Stimulated activated effector memory CD8-positive, alpha-beta T cell treated with anti-CD3 and anti-CD28 coated beads, Interleukin-12 subunit alpha, Interleukin-12 subunit beta, amount 100 ng/mL, for 72 hours (primary cell): ENCODE data around the gene HIGD1A.
A peak's percentile ranks its signal among the peaks of the same experiment; 100 is the strongest.

Experiments used
- ATAC-seq: fragments of 150-1000 bp; cut with Tn5 transposase; 2 replicates; pipeline ENCODE4 v1.10.0; 2021
- DNase-seq, 2 donors: peaks; one replicate each; pipeline ENCODE4 v3.0.0; 2021 to 2022; ENCODE audit warnings: low spot score in 2 of 2
- H3K27ac Mint-ChIP-seq: one replicate; pipeline ENCODE4 v1.8.0; 2022; ENCODE audit warnings: mild to moderate bottlenecking, mixed read lengths
- H3K36me3 Mint-ChIP-seq: one replicate; pipeline ENCODE4 v1.8.0; 2022; ENCODE audit warnings: mild to moderate bottlenecking, mixed read lengths
- H3K4me1 Mint-ChIP-seq: one replicate; pipeline ENCODE4 v1.8.0; 2022; ENCODE audit warnings: mixed read lengths
- H3K4me3 Mint-ChIP-seq: one replicate; pipeline ENCODE4 v1.8.0; 2022; ENCODE audit warnings: mild to moderate bottlenecking, mixed read lengths
- H3K9me3 Mint-ChIP-seq: one replicate; pipeline ENCODE4 v1.8.0; 2022; ENCODE audit warnings: mixed read lengths

The HIGD1A gene

GRCh38 chr3:42743204-42743995, 60.9 kb downstream of the HIGD1A start:
- no peak overlapping the region for H3K27ac Mint-ChIP-seq
- H3K9me3 Mint-ChIP-seq = no peaks in the 10 kb centered on the region
- peaks cover 9% of the 10 kb centered on the region for H3K4me1 Mint-ChIP-seq
- no peak overlapping the region for H3K4me3 Mint-ChIP-seq
- H3K36me3 Mint-ChIP-seq = no peaks in the 10 kb centered on the region
- ATAC-seq = no peak
- DNase-seq = peak in 1 of 2 donors; percentile 42

- Mint-ChIP-seq H3K4me3 (no peak overlapping the region), H3K9me3 (no peaks in the 10 kb centered on the region), H3K4me1 (peaks cover 2% of the 10 kb centered on the region), H3K27ac (no peak overlapping the region), H3K36me3 (no peaks in the 10 kb centered on the region)
- peak in 1 of 2 donors; percentile 36 for DNase-seq
- no peak for ATAC-seq
These were observed 61.6 kb downstream of the HIGD1A start for GRCh38 chr3:42742688-42743087.

- Mint-ChIP-seq H3K4me1 (no peaks in the 10 kb centered on the region), H3K4me3 (no peak overlapping the region), H3K36me3 (no peaks in the 10 kb centered on the region), H3K27ac (no peak overlapping the region), H3K9me3 (no peaks in the 10 kb centered on the region)
- no peak for DNase-seq
- no peak for ATAC-seq
These were observed 62.0 kb downstream of the HIGD1A start for GRCh38 chr3:42742259-42742658.

- Mint-ChIP-seq H3K4me3 (no peak overlapping the region), H3K4me1 (no peaks in the 10 kb centered on the region), H3K9me3 (no peaks in the 10 kb centered on the region), H3K27ac (no peak overlapping the region), H3K36me3 (no peaks in the 10 kb centered on the region)
- ATAC-seq (no peak), DNase-seq (peak in 1 of 2 donors; percentile 41)
These were observed 62.5 kb downstream of the HIGD1A start for GRCh38 chr3:42741796-42742195.

GRCh38 chr3:42739401-42740158, 64.7 kb downstream of the HIGD1A start:
- no peaks in the 10 kb centered on the region for H3K4me1 Mint-ChIP-seq
- ATAC-seq (no peak), DNase-seq (peak in 1 of 2 donors; percentile 35)
- H3K9me3 Mint-ChIP-seq = no peaks in the 10 kb centered on the region
- no peak overlapping the region for H3K4me3 Mint-ChIP-seq
- H3K27ac Mint-ChIP-seq = no peak overlapping the region
- no peaks in the 10 kb centered on the region for H3K36me3 Mint-ChIP-seq

GRCh38 chr3:42736531-42736930, 67.8 kb downstream of the HIGD1A start:
- no peak overlapping the region for H3K27ac Mint-ChIP-seq
- ATAC-seq = no peak
- no peak overlapping the region for H3K4me3 Mint-ChIP-seq
- no peaks in the 10 kb centered on the region for H3K36me3 Mint-ChIP-seq
- H3K4me1 Mint-ChIP-seq = no peaks in the 10 kb centered on the region
- DNase-seq = peak in 1 of 2 donors; percentile 37
- H3K9me3 Mint-ChIP-seq = no peaks in the 10 kb centered on the region

GRCh38 chr3:42736081-42736480, 68.2 kb downstream of the HIGD1A start:
- Mint-ChIP-seq H3K4me1 (no peaks in the 10 kb centered on the region), H3K9me3 (no peaks in the 10 kb centered on the region), H3K4me3 (no peak overlapping the region), H3K36me3 (no peaks in the 10 kb centered on the region), H3K27ac (no peak overlapping the region)
- DNase-seq = peak in 1 of 2 donors; percentile 40
- ATAC-seq = no peak

- H3K4me3 Mint-ChIP-seq = no peak overlapping the region
- no peaks in the 10 kb centered on the region for H3K4me1 Mint-ChIP-seq
- H3K36me3 Mint-ChIP-seq = no peaks in the 10 kb centered on the region
- no peak for DNase-seq
- H3K27ac Mint-ChIP-seq = no peak overlapping the region
- no peak for ATAC-seq
- H3K9me3 Mint-ChIP-seq = no peaks in the 10 kb centered on the region
These were observed 68.7 kb downstream of the HIGD1A start for GRCh38 chr3:42735615-42736014.

- Mint-ChIP-seq H3K27ac (no peak overlapping the region), H3K36me3 (no peaks in the 10 kb centered on the region), H3K9me3 (no peaks in the 10 kb centered on the region), H3K4me1 (no peaks in the 10 kb centered on the region), H3K4me3 (no peak overlapping the region)
- ATAC-seq = no peak
- DNase-seq = peak in 1 of 2 donors; percentile 30
These were observed 69.3 kb downstream of the HIGD1A start for GRCh38 chr3:42735019-42735418.

- no peaks in the 10 kb centered on the region for H3K4me1 Mint-ChIP-seq
- DNase-seq (no peak), ATAC-seq (no peak)
- no peaks in the 10 kb centered on the region for H3K9me3 Mint-ChIP-seq
- H3K27ac Mint-ChIP-seq = no peak overlapping the region
- H3K36me3 Mint-ChIP-seq = no peaks in the 10 kb centered on the region
- no peak overlapping the region for H3K4me3 Mint-ChIP-seq
These were observed 69.9 kb downstream of the HIGD1A start for GRCh38 chr3:42734263-42734860.

GRCh38 chr3:42733501-42734262, 70.6 kb downstream of the HIGD1A start:
- no peaks in the 10 kb centered on the region for H3K9me3 Mint-ChIP-seq
- H3K4me3 Mint-ChIP-seq = no peak overlapping the region
- ATAC-seq (no peak), DNase-seq (no peak)
- H3K4me1 Mint-ChIP-seq = no peaks in the 10 kb centered on the region
- H3K27ac Mint-ChIP-seq = no peak overlapping the region
- H3K36me3 Mint-ChIP-seq = no peaks in the 10 kb centered on the region
